Endodermal cell (in vitro differentiated cells): ENCODE measurements around the gene SOX13. TPM values are rescaled to one million over a fixed set of nuclear protein-coding genes. Genes with fewer than 3 reads are reported as not detected.

Experiments
- DNase-seq: peaks from one replicate; pipeline ENCODE4 v3.0.0-alpha.2; 2017
- H3K27ac ChIP-seq: 2 replicates; pipeline ENCODE4 v1.5.1; 2013; ENCODE audit warnings: mild to moderate bottlenecking, low read depth, low read length, moderate library complexity
- H3K27me3 ChIP-seq: 2 replicates; pipeline ENCODE4 v1.6.1; 2013; ENCODE audit warnings: mild to moderate bottlenecking, low read length, moderate library complexity; ENCODE audit not compliant: insufficient read depth, control insufficient read depth, poor library complexity, severe bottlenecking
- H3K36me3 ChIP-seq: 2 replicates; pipeline ENCODE4 v1.7.0; 2013; ENCODE audit warnings: mild to moderate bottlenecking, low read length, moderate library complexity; ENCODE audit not compliant: control insufficient read depth, insufficient read depth
- H3K4me1 ChIP-seq: one replicate; pipeline ENCODE4 v1.7.0; 2013; ENCODE audit warnings: low read length; ENCODE audit not compliant: control insufficient read depth, insufficient read depth
- H3K4me3 ChIP-seq: 2 replicates; pipeline ENCODE4 v1.5.1; 2013; ENCODE audit warnings: mild to moderate bottlenecking, low read length, moderate library complexity
- H3K9ac ChIP-seq: 2 replicates; pipeline ENCODE4 v1.6.1; 2013; ENCODE audit warnings: mild to moderate bottlenecking, low read length, moderate library complexity; ENCODE audit not compliant: poor library complexity, severe bottlenecking; ENCODE audit errors: extremely low read depth
- H3K9me3 ChIP-seq: 2 replicates; pipeline ENCODE4 v1.6.1; 2013; ENCODE audit warnings: mild to moderate bottlenecking, low read length, moderate library complexity; ENCODE audit not compliant: control insufficient read depth
- H3K27ac Mint-ChIP-seq: 2 replicates; pipeline ENCODE4 v1.8.0; 2020; ENCODE audit warnings: mixed read lengths
- H3K27me3 Mint-ChIP-seq: 2 replicates; pipeline ENCODE4 v1.8.0; 2021; ENCODE audit warnings: mild to moderate bottlenecking, mixed read lengths; ENCODE audit not compliant: insufficient read depth
- H3K36me3 Mint-ChIP-seq: 2 replicates; pipeline ENCODE4 v1.8.0; 2020; ENCODE audit warnings: low read depth, mixed read lengths
- H3K4me1 Mint-ChIP-seq: 2 replicates; pipeline ENCODE4 v1.8.0; 2020; ENCODE audit warnings: mixed read lengths
- H3K4me3 Mint-ChIP-seq: 2 replicates; pipeline ENCODE4 v1.8.0; 2020; ENCODE audit warnings: mild to moderate bottlenecking, moderate library complexity, mixed read lengths
- H3K9me3 Mint-ChIP-seq: 2 replicates; pipeline ENCODE4 v1.8.0; 2020; ENCODE audit warnings: mild to moderate bottlenecking, mixed read lengths
- WGBS, 2 experiments: methylation state at CpG; one replicate each; pipeline versions ENCODE4 v1.1.5 to v1.1.7; 2013; ENCODE audit warnings: missing lambda C conversion rate in 2 of 2, mixed read lengths in 1 of 2; ENCODE audit not compliant: insufficient coverage in 1 of 2, insufficient read length in 1 of 2; 5-methylcytosine and 5-hydroxymethylcytosine counted together
- total RNA-seq, 2 donors: library from RNA; stranded (reverse); fragmentation: NEBNext Ultra II Directional in 1 of 2; extraction: Animal tissue kit (Norgen Biotek cat#: 25700) in 1 of 2; gene quantifications; 2 replicates in 1 of 2; 3 replicates in 1 of 2; pipeline ENCODE4 v1.2.1, GENCODE V29; 2021
- TF ChIP-seq, protein P1 (sequence below): fragments of 200-600 bp; sonication (generic); conservative IDR thresholded peaks from 2 replicates; pipeline ENCODE4 v1.5.0; 2021; ENCODE audit warnings: antibody characterized with exemption, mild to moderate bottlenecking

SOX13 gene
- total RNA-seq, 2 donors from 2014 or later: 75.3 to 85.3 TPM

- Histone ChIP-seq H3K4me1 (no peaks in the 10 kb centered on the region), H3K9ac (no peak overlapping the region), H3K9me3 (no peaks in the 10 kb centered on the region), H3K27ac (no peak overlapping the region), H3K4me3 (no peak overlapping the region), H3K36me3 (no peaks in the 10 kb centered on the region), H3K27me3 (peaks cover 12% of the 10 kb centered on the region)
- Mint-ChIP-seq H3K4me3 (no peak overlapping the region), H3K36me3 (peaks cover 5% of the 10 kb centered on the region), H3K27ac (no peak overlapping the region), H3K4me1 (no peaks in the 10 kb centered on the region), H3K27me3 (no peaks in the 10 kb centered on the region), H3K9me3 (no peaks in the 10 kb centered on the region)
- DNase-seq: no peak
- 92 to 94% methylated on average over 4 to 6 of the region's 6 CpGs for WGBS, 2 experiments
- TF ChIP-seq, protein P1, sequence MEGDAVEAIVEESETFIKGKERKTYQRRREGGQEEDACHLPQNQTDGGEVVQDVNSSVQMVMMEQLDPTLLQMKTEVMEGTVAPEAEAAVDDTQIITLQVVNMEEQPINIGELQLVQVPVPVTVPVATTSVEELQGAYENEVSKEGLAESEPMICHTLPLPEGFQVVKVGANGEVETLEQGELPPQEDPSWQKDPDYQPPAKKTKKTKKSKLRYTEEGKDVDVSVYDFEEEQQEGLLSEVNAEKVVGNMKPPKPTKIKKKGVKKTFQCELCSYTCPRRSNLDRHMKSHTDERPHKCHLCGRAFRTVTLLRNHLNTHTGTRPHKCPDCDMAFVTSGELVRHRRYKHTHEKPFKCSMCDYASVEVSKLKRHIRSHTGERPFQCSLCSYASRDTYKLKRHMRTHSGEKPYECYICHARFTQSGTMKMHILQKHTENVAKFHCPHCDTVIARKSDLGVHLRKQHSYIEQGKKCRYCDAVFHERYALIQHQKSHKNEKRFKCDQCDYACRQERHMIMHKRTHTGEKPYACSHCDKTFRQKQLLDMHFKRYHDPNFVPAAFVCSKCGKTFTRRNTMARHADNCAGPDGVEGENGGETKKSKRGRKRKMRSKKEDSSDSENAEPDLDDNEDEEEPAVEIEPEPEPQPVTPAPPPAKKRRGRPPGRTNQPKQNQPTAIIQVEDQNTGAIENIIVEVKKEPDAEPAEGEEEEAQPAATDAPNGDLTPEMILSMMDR: no peak
These were observed 67.0 kb downstream of the SOX13 start for GRCh38 chr1:204139952-204140351.

DNA sequence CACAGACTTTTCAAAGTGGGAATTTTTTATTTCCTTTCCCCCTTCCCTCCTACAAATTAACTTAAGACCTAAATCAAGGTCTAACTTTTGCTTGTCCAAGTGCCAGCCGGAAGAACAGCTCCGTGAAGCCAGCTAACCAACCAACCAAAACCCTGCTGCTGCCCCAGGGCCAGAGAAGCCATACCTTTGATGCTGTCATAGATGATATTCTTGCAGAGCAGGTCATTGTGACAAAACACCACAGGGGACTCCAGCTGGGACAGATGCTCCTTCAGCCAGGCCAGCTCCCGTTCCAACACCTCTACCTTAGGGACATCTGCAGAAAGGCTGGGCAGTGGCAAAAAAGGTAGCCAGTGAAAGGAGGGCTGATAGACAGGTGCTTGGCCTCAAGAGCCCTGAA, 68.2 kb downstream of the SOX13 start:
- Mint-ChIP-seq H3K4me3 (no peak overlapping the region), H3K36me3 (peaks cover 5% of the 10 kb centered on the region), H3K4me1 (peaks cover 3% of the 10 kb centered on the region), H3K27ac (no peak overlapping the region), H3K27me3 (no peaks in the 10 kb centered on the region), H3K9me3 (no peaks in the 10 kb centered on the region)
- TF ChIP-seq, protein P1: no peak
- 87 to 95% methylated on average over 2 to 3 of the region's 3 CpGs for WGBS, 2 experiments
- Histone ChIP-seq H3K4me1 (no peaks in the 10 kb centered on the region), H3K36me3 (no peaks in the 10 kb centered on the region), H3K27me3 (peaks cover 14% of the 10 kb centered on the region), H3K9me3 (no peaks in the 10 kb centered on the region), H3K4me3 (no peak overlapping the region), H3K9ac (no peak overlapping the region), H3K27ac (no peak overlapping the region)
- no peak for DNase-seq

DNA sequence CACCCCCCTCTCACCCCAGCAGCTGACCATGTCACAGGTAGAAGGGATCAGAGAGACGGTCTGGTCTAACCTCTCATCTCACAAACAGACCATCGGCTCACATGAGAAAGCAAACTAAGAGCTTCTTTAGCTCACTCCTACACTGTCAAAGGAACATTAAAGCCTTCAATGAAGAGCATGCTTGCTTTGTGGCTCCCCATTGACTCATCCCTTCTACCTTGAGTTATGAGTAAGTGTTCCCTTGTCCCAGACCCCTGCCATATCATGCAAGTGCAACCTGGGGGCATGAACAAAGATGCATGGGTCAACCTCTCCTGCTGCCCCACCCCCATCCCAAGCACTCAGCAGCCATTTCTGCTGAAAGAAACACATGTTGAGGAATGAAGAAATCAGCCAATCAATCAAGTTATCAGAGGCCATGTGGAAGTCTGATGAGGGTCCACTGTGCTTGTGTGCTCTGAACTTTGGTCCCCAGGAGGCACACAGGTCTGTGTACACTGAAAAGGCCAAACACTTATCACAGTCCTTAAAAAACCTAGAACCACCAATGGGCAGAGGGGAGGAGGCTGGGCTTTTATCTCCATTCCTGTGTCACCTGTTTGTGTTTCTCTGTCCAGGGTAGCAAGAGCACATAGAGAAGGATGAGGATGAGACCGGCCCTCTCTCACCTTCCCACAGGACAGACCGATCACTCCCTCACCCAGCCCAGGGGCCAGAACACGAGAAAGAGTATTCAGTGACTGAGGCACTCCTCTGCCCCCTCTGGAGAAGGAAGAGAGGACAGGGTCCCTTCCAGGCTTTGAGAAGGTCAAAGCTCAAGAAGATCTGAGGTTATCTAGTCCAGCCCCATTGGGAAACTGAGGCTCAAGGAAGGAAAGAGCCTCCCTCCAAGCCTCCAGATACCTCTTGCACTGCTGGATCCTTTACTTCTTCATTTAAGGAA, 69.4 kb downstream of the SOX13 start:
- H3K36me3 ChIP-seq: no peaks in the 10 kb centered on the region
- Mint-ChIP-seq H3K36me3 (peaks cover 5% of the 10 kb centered on the region), H3K9me3 (no peaks in the 10 kb centered on the region), H3K4me3 (no peak overlapping the region), H3K27me3 (no peaks in the 10 kb centered on the region), H3K27ac (no peak overlapping the region), H3K4me1 (peaks cover 7% of the 10 kb centered on the region)
- no peak overlapping the region for H3K27ac ChIP-seq
- no peak overlapping the region for H3K9ac ChIP-seq
- no peak for DNase-seq
- no peak overlapping the region for H3K4me3 ChIP-seq
- TF ChIP-seq, protein P1: peak; percentile 61
- no peaks in the 10 kb centered on the region for H3K9me3 ChIP-seq
- H3K27me3 ChIP-seq: peaks cover 22% of the 10 kb centered on the region
- WGBS, 2 experiments: 88 to 94% methylated on average over 3 to 5 of the region's 5 CpGs
- H3K4me1 ChIP-seq: no peaks in the 10 kb centered on the region
